CD4-positive, alpha-beta T cell treated with Interleukin-15 for 4 hours (primary cell): Measurements from ENCODE around the gene LRRC7.

ENCODE experiments used
- DNase-seq: peaks from one replicate; pipeline ENCODE4 v3.0.0-alpha.2; 2020; ENCODE audit warnings: low spot score

LRRC7 gene

GRCh38 chr1:69976896-69977295 is 409.2 kb downstream of the LRRC7 start:
- no peak for DNase-seq

GRCh38 chr1:69982992-69983391 is 415.3 kb downstream of the LRRC7 start:
- DNase-seq: no peak

- DNase-seq: no peak
Measured at GRCh38 chr1:69985376-69985775, 417.7 kb downstream of the LRRC7 start.

GRCh38 chr1:69985901-69986439 is 418.2 kb downstream of the LRRC7 start:
- no peak for DNase-seq

GRCh38 chr1:69987881-69988280 is 420.2 kb downstream of the LRRC7 start:
- DNase-seq: no peak

GRCh38 chr1:69991644-69992043 is 423.9 kb downstream of the LRRC7 start:
- DNase-seq: no peak

GRCh38 chr1:69992594-69992993 is 424.9 kb downstream of the LRRC7 start:
- no peak for DNase-seq

- DNase-seq: no peak
Measured at GRCh38 chr1:69993810-69994209, 426.1 kb downstream of the LRRC7 start.

GRCh38 chr1:69994241-69994640 is 426.5 kb downstream of the LRRC7 start:
- no peak for DNase-seq

GRCh38 chr1:69998847-69999246 is 431.1 kb downstream of the LRRC7 start:
- DNase-seq: no peak

- no peak for DNase-seq
Measured at GRCh38 chr1:70003211-70003908, 435.6 kb downstream of the LRRC7 start.

- DNase-seq: no peak
Measured at GRCh38 chr1:70005386-70006034, 437.8 kb downstream of the LRRC7 start.

GRCh38 chr1:70008660-70009059 is 440.9 kb downstream of the LRRC7 start:
- DNase-seq: no peak

- DNase-seq: no peak
Measured at GRCh38 chr1:70017770-70018169, 450.0 kb downstream of the LRRC7 start.

- no peak for DNase-seq
Measured at GRCh38 chr1:70024272-70024671, 456.6 kb downstream of the LRRC7 start.

GRCh38 chr1:70025052-70025451 is 457.3 kb downstream of the LRRC7 start:
- DNase-seq: no peak

GRCh38 chr1:70025846-70026245 is 458.1 kb downstream of the LRRC7 start:
- no peak for DNase-seq

- DNase-seq: no peak
Measured at GRCh38 chr1:70033266-70033873, 465.6 kb downstream of the LRRC7 start.

- no peak for DNase-seq
Measured at GRCh38 chr1:70033936-70034335, 466.2 kb downstream of the LRRC7 start.

- DNase-seq: no peak
Measured at GRCh38 chr1:70034403-70034802, 466.7 kb downstream of the LRRC7 start.

GRCh38 chr1:70038025-70038424 is 470.3 kb downstream of the LRRC7 start:
- no peak for DNase-seq

GRCh38 chr1:70039485-70039884 is 471.8 kb downstream of the LRRC7 start:
- DNase-seq: no peak
